SIG-M5 (cell line): ENCODE data around the gene ZNF460.

ENCODE experiments used
- DNase-seq: peaks from one replicate; lab custom pipeline; 2025; lab: John Stamatoyannopoulos, UW

The ZNF460 gene

GRCh38 chr19:57280962-57281400 is 696 bp downstream of the ZNF460 start:
- no peak for DNase-seq

GRCh38 chr19:57282011-57282643 is 1.8 kb downstream of the ZNF460 start:
- no peak for DNase-seq

- DNase-seq, result no peak
Observed at GRCh38 chr19:57288373-57288772, 8.1 kb downstream of the ZNF460 start.

- DNase-seq, result no peak
Observed at GRCh38 chr19:57290970-57291369, 10.7 kb downstream of the ZNF460 start.

- DNase-seq, result no peak
Observed at GRCh38 chr19:57292547-57292946, 12.3 kb downstream of the ZNF460 start.

GRCh38 chr19:57293719-57294118 is 13.4 kb downstream of the ZNF460 start:
- no peak for DNase-seq

GRCh38 chr19:57302020-57302465 is 21.8 kb downstream of the ZNF460 start:
- DNase-seq, result no peak

GRCh38 chr19:57302727-57303401 is 22.6 kb downstream of the ZNF460 start:
- no peak for DNase-seq

GRCh38 chr19:57305056-57305455 is 24.8 kb downstream of the ZNF460 start:
- DNase-seq, result no peak

- no peak for DNase-seq
Observed at GRCh38 chr19:57308514-57308913, 28.2 kb downstream of the ZNF460 start.

GRCh38 chr19:57310792-57311191 is 30.5 kb downstream of the ZNF460 start:
- DNase-seq, result no peak

- no peak for DNase-seq
Observed at GRCh38 chr19:57314146-57314545, 33.9 kb downstream of the ZNF460 start.

- DNase-seq, result no peak
Observed at GRCh38 chr19:57317503-57317902, 37.2 kb downstream of the ZNF460 start.

GRCh38 chr19:57319869-57320179 is 39.5 kb downstream of the ZNF460 start:
- DNase-seq, result no peak

GRCh38 chr19:57320180-57321084 is 40.1 kb downstream of the ZNF460 start, which contains the start of gene ZNF543:
ZNF543 (plus strand) TSS chr19:57320472; CDS start chr19:57320854, 382 bp downstream.
- DNase-seq, result peak; percentile 48

- no peak for DNase-seq
Observed at GRCh38 chr19:57321116-57321515, 40.8 kb downstream of the ZNF460 start.

GRCh38 chr19:57321751-57322150 is 41.5 kb downstream of the ZNF460 start:
- no peak for DNase-seq

- DNase-seq, result no peak
Observed at GRCh38 chr19:57324992-57325391, 44.7 kb downstream of the ZNF460 start.

GRCh38 chr19:57327993-57328392 is 47.7 kb downstream of the ZNF460 start:
- DNase-seq, result no peak

- no peak for DNase-seq
Observed at GRCh38 chr19:57334191-57334590, 53.9 kb downstream of the ZNF460 start.

- DNase-seq, result no peak
Observed at GRCh38 chr19:57338877-57339276, 58.6 kb downstream of the ZNF460 start.

- DNase-seq, result no peak
Observed at GRCh38 chr19:57342582-57342981, 62.3 kb downstream of the ZNF460 start.
